HG02588 (cell line): ENCODE results near the gene RETNLB.

Experiments used
- ATAC-seq: cut with Tn5 transposase; IDR thresholded peaks from one replicate; pipeline ENCODE4 v1.9.1; 2021; ENCODE audit warnings: mild to moderate bottlenecking, moderate library complexity; ENCODE audit not compliant: unreplicated experiment

The RETNLB gene

GRCh38 chr3:108757404-108757982, at the start of gene RETNLB:
Gene RETNLB (minus strand): TSS chr3:108757410. CDS start chr3:108757185, 225 bp downstream.
- no peak for ATAC-seq

- ATAC-seq = no peak
These were observed 49.1 kb upstream of the RETNLB start for GRCh38 chr3:108806316-108806715.

GRCh38 chr3:108804966-108805365, 47.8 kb upstream of the RETNLB start:
- ATAC-seq = no peak

- ATAC-seq = no peak
These were observed 47.2 kb upstream of the RETNLB start for GRCh38 chr3:108804437-108804836.

GRCh38 chr3:108791473-108791872, 34.3 kb upstream of the RETNLB start:
- ATAC-seq = no peak

- no peak for ATAC-seq
These were observed 23.0 kb upstream of the RETNLB start for GRCh38 chr3:108780235-108780634.

GRCh38 chr3:108779496-108779895, 22.3 kb upstream of the RETNLB start:
- no peak for ATAC-seq

GRCh38 chr3:108775649-108776048, 18.4 kb upstream of the RETNLB start:
- no peak for ATAC-seq

- no peak for ATAC-seq
These were observed 10.0 kb upstream of the RETNLB start for GRCh38 chr3:108767253-108767652.

GRCh38 chr3:108755686-108756085, 1.5 kb downstream of the RETNLB start:
- no peak for ATAC-seq

GRCh38 chr3:108744762-108745161, 12.4 kb downstream of the RETNLB start:
- no peak for ATAC-seq

- ATAC-seq = no peak
These were observed 14.3 kb downstream of the RETNLB start for GRCh38 chr3:108742929-108743328.

- ATAC-seq = no peak
These were observed 20.4 kb downstream of the RETNLB start for GRCh38 chr3:108736821-108737220.

GRCh38 chr3:108728934-108729333, 28.3 kb downstream of the RETNLB start:
- ATAC-seq = no peak

- no peak for ATAC-seq
These were observed 29.1 kb downstream of the RETNLB start for GRCh38 chr3:108728105-108728504.

GRCh38 chr3:108724101-108724500, 33.1 kb downstream of the RETNLB start:
- no peak for ATAC-seq

- ATAC-seq = no peak
These were observed 34.5 kb downstream of the RETNLB start for GRCh38 chr3:108722724-108723123.

GRCh38 chr3:108719178-108719806, 37.9 kb downstream of the RETNLB start:
- no peak for ATAC-seq

- ATAC-seq = no peak
These were observed 38.8 kb downstream of the RETNLB start for GRCh38 chr3:108718454-108718853.

- ATAC-seq = no peak
These were observed 43.4 kb downstream of the RETNLB start for GRCh38 chr3:108713816-108714215.

- ATAC-seq = no peak
These were observed 44.1 kb downstream of the RETNLB start for GRCh38 chr3:108713009-108713516.
